Astrocyte (in vitro differentiated cells and primary cell): Measurements from ENCODE around the gene SLC44A3.

Experiments
- EZH2 ChIP-seq: IDR thresholded peaks from 2 replicates; pipeline ENCODE4 v1.6.1; 2012; ENCODE audit warnings: mild to moderate bottlenecking, low read length, inconsistent platforms; ENCODE audit not compliant: insufficient read depth
- TF ChIP-seq, protein P1 (sequence below): IDR thresholded peaks from 2 replicates; pipeline ENCODE4 v1.5.1; 2011; ENCODE audit warnings: low read depth, mild to moderate bottlenecking, inconsistent platforms, low read length, moderate library complexity; ENCODE audit not compliant: insufficient read depth

GRCh38 chr1:94787691-94788090 is 32.5 kb upstream of the SLC44A3 start:
- TF ChIP-seq, protein P1, sequence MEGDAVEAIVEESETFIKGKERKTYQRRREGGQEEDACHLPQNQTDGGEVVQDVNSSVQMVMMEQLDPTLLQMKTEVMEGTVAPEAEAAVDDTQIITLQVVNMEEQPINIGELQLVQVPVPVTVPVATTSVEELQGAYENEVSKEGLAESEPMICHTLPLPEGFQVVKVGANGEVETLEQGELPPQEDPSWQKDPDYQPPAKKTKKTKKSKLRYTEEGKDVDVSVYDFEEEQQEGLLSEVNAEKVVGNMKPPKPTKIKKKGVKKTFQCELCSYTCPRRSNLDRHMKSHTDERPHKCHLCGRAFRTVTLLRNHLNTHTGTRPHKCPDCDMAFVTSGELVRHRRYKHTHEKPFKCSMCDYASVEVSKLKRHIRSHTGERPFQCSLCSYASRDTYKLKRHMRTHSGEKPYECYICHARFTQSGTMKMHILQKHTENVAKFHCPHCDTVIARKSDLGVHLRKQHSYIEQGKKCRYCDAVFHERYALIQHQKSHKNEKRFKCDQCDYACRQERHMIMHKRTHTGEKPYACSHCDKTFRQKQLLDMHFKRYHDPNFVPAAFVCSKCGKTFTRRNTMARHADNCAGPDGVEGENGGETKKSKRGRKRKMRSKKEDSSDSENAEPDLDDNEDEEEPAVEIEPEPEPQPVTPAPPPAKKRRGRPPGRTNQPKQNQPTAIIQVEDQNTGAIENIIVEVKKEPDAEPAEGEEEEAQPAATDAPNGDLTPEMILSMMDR, result no peak
- TF ChIP-seq EZH2, result no peak
